Hepatocyte (in vitro differentiated cells): ENCODE data around the gene TTC34.

Source experiments
- CTCF ChIP-seq: fragments of 200-600 bp; sonication (generic); IDR thresholded peaks from 2 replicates; pipeline ENCODE4 v1.5.1; 2016; ENCODE audit warnings: antibody characterized with exemption, mild to moderate bottlenecking; ENCODE audit not compliant: poor library complexity
- EZH2 ChIP-seq: fragments of 200-600 bp; sonication (generic); IDR thresholded peaks from 2 replicates; pipeline ENCODE4 v1.6.1; 2016; ENCODE audit warnings: antibody characterized with exemption, mild to moderate bottlenecking, borderline replicate concordance
- EZH2phosphoT487 ChIP-seq: fragments of 200-600 bp; sonication (generic); IDR thresholded peaks from one replicate; pipeline ENCODE4 v1.6.1; 2018; ENCODE audit warnings: antibody characterized with exemption, mild to moderate bottlenecking, low read depth, moderate library complexity; ENCODE audit not compliant: unreplicated experiment, severe bottlenecking

DNA sequence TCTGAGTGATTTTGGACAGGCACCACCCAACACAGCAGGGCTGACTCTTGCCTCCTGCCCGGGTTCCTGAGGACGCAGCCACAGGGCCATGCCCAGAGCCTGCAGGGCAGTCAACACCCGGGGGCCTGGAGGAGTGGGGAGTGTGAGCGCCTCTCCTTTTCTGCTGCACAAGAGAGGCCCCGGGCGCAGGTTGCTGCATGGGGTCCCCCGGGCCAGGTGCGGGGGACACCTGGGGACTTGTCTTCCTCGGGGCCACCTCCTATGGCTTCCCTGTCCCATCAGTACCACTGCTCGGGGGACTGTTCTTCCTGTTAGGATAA lies 6.9 kb upstream of the TTC34 start:
- no peak for TF ChIP-seq EZH2phosphoT487
- TF ChIP-seq CTCF: no peak
- TF ChIP-seq EZH2: no peak
